HG02642 (cell line): Measurements from ENCODE around the gene KRTAP2-1.
"Not testable (repeated sequence)": the region's sequence is repeated elsewhere in the genome, so short reads cannot be mapped to it uniquely, and the experiment has no call there.

ENCODE experiments used
- ATAC-seq: cut with Tn5 transposase; IDR thresholded peaks from one replicate; pipeline ENCODE4 v1.9.1; 2021; ENCODE audit warnings: mild to moderate bottlenecking; ENCODE audit not compliant: unreplicated experiment, poor library complexity

The KRTAP2-1 gene

GRCh38 chr17:41058741-41059140 lies 11.6 kb upstream of the KRTAP2-1 start:
- ATAC-seq = no peak

- ATAC-seq = no peak
Measured at GRCh38 chr17:41057547-41057946, 10.4 kb upstream of the KRTAP2-1 start.

- not testable (repeated sequence) for ATAC-seq
Measured at GRCh38 chr17:41055130-41055529, 8.0 kb upstream of the KRTAP2-1 start, which contains the start of gene KRTAP2-2. Gene KRTAP2-2, minus strand, starts transcription at chr17:41055230. Its CDS starts 19 bp downstream, at chr17:41055211.

GRCh38 chr17:41054556-41054955 lies 7.4 kb upstream of the KRTAP2-1 start:
- not testable (repeated sequence) for ATAC-seq

GRCh38 chr17:41054025-41054424 lies 6.9 kb upstream of the KRTAP2-1 start:
- ATAC-seq = no peak

- ATAC-seq = no peak
Measured at GRCh38 chr17:41052566-41052965, 5.5 kb upstream of the KRTAP2-1 start.

GRCh38 chr17:41049110-41049509 lies 2.0 kb upstream of the KRTAP2-1 start:
- ATAC-seq = no peak

- no peak for ATAC-seq
Measured at GRCh38 chr17:41048441-41048840, 1.3 kb upstream of the KRTAP2-1 start.

GRCh38 chr17:41042953-41043352 lies 4.2 kb downstream of the KRTAP2-1 start:
- ATAC-seq = no peak

- ATAC-seq = not testable (repeated sequence)
Measured at GRCh38 chr17:41040783-41041571, 6.1 kb downstream of the KRTAP2-1 start, which contains the start of gene KRTAP1-1. Gene KRTAP1-1, minus strand, starts transcription at chr17:41041450. Its CDS starts 53 bp downstream, at chr17:41041397.

- no peak for ATAC-seq
Measured at GRCh38 chr17:41037853-41038350, 9.2 kb downstream of the KRTAP2-1 start.

- not testable (repeated sequence) for ATAC-seq
Measured at GRCh38 chr17:41034346-41034935, 12.7 kb downstream of the KRTAP2-1 start, which contains the start of gene KRTAP1-3. Gene KRTAP1-3, minus strand, starts transcription at chr17:41034874. Its CDS starts 53 bp downstream, at chr17:41034821.

- ATAC-seq = no peak
Measured at GRCh38 chr17:41029633-41030245, 17.4 kb downstream of the KRTAP2-1 start, which contains the start of gene KRTAP1-4. Gene KRTAP1-4, minus strand, starts transcription at chr17:41030195. Its CDS starts 117 bp downstream, at chr17:41030078.

- no peak for ATAC-seq
Measured at GRCh38 chr17:41026715-41027471, 20.2 kb downstream of the KRTAP2-1 start, which contains the start of gene KRTAP1-5. Gene KRTAP1-5, minus strand, starts transcription at chr17:41027208. Its CDS starts 53 bp downstream, at chr17:41027155.

- ATAC-seq = no peak
Measured at GRCh38 chr17:41024697-41025096, 22.4 kb downstream of the KRTAP2-1 start.

GRCh38 chr17:41020336-41020735 lies 26.8 kb downstream of the KRTAP2-1 start:
- ATAC-seq = no peak

GRCh38 chr17:41019415-41019814 lies 27.7 kb downstream of the KRTAP2-1 start:
- no peak for ATAC-seq

- no peak for ATAC-seq
Measured at GRCh38 chr17:41018541-41018940, 28.6 kb downstream of the KRTAP2-1 start.

- ATAC-seq = no peak
Measured at GRCh38 chr17:41016578-41017215, 30.4 kb downstream of the KRTAP2-1 start.
